A673 (cell line): ENCODE measurements around the gene ITK.

Experiments
- CTCF ChIP-seq: fragments of 300-800, 200-600 bp; sonication (generic); conservative IDR thresholded peaks from 2 replicates; pipeline ENCODE4 v1.5.1; 2017; ENCODE audit warnings: low read depth, mild to moderate bottlenecking, antibody characterized with exemption, low read length, moderate library complexity, mixed read lengths
- EZH2 ChIP-seq: fragments of 200-600 bp; sonication (generic); IDR thresholded peaks from 2 replicates; pipeline ENCODE4 v1.6.1; 2017; ENCODE audit warnings: borderline replicate concordance, low read depth, mild to moderate bottlenecking, mixed read lengths, antibody characterized with exemption, low read length; ENCODE audit not compliant: poor library complexity, severe bottlenecking

- TF ChIP-seq CTCF (no peak), EZH2 (no peak)
Measured at GRCh38 chr5:157300564-157300963, 119.9 kb downstream of the ITK start.
